GM21825 (cell line): ENCODE measurements around the gene PIM3.

ENCODE experiments used
- ATAC-seq: cut with Tn5 transposase; IDR thresholded peaks from one replicate; pipeline ENCODE4 v1.9.1; 2021; ENCODE audit warnings: mild to moderate bottlenecking, moderate library complexity; ENCODE audit not compliant: unreplicated experiment

The PIM3 gene

DNA sequence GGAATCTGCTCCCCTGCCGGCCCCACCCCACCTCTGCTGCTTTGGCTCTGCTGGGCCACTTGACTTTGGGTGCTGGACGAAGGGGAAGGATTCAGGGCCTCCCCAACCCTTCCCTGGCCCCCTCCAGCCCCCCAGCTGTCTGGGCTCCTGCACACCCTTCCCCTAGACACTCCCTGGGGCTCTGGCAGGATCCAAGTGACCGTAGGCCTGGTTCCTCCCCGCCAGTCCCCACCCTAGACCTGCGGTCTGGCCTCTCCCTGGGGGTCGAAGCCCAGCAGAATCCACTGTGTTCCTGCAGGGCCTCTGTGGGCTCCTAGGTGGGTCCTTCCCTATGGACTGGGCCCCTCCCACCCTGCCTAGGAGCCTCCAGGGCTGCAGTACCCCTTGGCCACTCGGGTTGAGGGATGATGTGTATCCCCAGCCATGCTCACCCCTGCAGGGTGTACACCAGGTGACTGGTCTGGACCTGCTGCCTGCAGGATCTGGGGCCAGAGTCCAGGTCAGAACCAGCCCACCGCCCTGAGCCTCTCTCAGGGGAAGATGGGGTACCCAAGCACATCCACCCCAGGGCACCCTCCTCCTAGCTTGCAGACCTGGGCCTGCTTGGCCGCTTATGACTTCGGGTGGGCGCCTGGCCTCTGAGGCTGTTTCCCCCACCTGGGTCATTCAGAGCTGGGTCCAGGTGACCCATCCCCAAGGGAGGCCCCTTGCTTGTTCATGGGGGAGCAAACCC, 5.6 kb downstream of the PIM3 start:
- no peak for ATAC-seq

DNA sequence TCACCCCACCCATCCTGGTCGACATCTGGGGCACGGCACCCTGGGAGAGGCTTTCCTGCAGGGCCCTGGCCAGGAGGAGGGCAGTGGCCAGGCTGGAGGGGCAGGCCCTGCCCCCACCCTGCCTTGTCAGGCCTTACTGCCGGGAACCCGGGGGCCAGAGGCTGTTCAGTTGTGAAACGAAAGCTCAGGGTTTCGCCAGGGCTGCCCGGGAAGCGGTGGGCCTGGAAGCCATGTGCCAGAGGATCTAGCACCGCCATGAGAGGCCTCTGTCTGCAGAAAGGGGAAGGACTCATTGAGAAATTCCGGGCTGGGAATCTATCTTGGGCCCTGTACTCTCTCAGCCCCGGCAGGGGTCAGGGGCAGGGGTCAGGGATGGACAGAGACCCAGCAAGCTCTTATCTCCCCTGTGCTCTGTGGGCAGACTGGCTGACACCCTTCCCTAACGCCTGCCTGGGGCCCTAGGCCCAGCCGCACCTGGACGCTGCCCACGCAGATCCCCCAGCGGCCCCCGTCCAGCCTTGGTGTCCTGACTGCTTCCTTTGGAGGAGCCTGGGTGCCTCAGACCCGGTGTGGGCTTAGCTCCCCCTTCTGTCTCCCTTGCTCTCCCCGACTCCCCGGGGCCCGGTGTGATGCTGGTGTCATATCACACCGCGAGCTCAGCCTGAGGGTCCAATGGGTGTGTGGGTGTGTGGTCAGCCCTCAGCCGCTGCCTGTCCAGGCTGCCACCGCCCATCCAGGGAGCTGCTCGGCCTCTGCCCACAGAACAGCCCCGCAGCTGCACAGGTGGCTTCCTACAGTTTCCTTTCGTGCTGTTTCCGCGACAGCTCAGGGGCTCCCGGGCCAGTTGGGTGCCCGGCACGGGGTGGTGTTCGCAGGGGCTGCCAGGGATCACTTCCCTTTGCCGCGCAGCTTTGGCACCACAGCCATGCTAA, 6.5 kb downstream of the PIM3 start:
- ATAC-seq: no peak

DNA sequence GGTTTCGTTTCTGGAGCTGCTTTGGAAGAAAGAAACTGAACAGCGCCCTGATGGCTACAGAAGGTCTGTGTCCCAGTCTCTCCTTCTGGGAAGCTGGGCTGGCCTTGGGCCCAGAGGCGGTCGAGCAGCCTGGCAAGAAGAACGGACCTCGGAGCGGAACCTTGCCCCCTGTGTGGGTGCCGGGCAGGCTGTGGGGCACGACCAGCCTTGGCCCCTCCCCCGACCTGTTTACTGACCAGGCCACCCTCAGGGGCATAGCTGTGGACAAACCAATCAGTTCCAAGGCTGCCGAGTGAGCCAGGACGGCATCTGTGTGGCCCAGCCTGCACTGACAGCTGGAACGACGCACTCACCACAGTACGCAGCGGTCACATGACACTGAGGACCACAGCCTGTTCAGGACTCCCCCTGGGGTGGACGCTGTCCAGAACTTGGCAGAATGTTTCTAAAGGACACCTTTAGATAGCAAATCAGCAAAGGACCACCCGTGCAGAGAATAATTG, 7.2 kb downstream of the PIM3 start:
- ATAC-seq: no peak

DNA sequence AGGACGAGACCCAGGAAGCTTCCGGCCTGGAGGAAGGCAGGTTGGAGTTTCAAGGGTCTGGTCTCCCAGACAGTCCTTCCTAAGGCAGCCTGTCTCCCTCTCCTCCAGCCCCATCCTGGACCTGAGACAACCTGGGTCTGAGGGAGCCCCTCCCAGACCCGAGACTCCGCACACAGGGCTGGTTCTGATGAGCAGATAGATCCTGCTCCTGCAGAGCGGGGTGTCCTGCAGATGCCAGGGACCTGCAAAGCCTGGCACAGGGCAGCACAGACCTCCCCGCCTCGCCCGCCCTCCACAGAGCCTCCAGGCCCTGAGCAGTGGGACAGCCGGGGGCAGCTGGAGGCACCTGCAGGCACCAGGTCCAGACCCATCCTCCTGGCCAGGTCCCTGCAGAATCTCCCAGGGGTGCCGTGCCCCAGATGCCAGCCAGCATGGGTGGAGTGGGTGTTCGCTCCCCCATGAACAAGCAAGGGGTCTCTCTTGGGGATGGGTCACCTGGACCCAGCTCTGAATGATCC, 7.8 kb downstream of the PIM3 start:
- ATAC-seq: no peak

DNA sequence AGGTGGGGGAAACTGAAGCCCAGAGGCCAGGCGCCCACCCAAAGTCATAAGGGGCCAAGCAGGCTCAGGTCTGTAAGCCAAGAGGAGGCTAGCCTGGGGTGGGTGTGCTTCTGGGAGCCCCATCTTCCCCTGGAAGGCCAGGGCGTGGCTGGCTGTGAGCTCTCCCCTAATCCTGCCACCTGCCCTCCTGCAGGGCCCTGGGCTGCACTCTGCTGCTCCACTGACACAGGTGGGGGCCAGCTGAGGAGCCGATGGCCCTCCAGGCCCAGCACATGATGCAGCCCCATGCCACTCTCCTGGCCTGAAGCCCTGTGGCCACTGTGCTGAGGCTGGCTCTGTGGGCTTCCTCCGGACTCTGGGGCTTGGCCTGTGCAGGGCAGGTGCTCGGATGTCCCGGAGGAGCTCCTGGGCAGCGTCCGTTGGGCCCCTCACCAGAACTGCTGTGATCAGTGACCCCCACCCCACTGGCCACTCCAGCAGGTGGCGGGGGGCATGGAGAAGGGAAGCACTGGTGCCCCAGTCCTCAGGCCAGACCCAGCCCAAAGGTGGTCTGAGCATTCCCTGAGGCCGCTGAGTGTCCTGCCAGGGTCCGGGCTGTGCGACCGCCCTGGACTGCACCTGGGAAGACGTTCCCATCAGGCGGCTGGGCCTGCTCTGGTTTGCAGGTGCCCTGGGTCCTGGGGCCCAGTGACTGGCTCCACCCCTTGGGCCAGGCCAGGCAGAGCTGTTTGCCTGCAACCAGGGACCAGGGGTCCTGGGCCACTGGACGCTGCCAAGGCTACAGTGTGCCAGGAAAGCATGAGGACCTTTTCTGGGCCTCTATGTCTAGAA, 8.5 kb downstream of the PIM3 start:
- no peak for ATAC-seq

DNA sequence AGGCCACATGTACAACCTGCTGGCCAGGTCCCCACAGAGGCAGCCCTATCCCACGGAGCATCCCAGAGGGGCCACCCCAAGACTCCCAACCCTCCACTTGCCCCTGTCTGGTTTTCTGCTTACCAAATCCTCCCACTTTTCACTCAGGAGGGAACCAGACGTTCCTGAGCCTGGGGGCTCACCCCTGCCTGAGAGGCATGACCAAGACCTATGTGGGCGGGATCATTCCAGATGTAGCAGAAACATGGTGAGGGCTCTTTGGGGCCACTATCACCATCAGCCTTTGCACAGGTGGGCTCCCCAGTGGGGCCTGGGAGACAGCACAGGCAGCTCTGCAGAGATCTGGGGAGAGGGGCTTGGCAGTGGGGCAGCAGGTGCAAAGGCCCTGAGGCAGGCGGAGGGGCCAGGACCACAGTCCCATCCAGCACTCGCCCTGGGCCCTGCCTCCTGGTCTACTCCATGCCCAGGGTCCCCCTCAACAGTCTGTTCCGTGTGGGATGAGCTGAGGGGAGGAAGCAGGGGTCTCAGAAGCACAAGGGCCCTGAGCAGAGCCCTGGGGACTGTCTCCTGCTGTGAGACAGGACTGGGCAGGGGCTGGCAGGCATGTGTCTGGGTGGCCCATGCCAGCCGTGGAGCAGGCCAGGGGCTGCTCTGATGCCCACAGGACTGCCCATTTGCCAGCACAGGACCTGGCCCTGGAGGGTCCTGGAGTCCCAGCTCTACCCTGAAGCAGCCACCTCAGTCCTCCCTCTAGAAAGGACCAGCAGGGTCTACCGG, 9.4 kb downstream of the PIM3 start:
- ATAC-seq: peak; percentile 4

DNA sequence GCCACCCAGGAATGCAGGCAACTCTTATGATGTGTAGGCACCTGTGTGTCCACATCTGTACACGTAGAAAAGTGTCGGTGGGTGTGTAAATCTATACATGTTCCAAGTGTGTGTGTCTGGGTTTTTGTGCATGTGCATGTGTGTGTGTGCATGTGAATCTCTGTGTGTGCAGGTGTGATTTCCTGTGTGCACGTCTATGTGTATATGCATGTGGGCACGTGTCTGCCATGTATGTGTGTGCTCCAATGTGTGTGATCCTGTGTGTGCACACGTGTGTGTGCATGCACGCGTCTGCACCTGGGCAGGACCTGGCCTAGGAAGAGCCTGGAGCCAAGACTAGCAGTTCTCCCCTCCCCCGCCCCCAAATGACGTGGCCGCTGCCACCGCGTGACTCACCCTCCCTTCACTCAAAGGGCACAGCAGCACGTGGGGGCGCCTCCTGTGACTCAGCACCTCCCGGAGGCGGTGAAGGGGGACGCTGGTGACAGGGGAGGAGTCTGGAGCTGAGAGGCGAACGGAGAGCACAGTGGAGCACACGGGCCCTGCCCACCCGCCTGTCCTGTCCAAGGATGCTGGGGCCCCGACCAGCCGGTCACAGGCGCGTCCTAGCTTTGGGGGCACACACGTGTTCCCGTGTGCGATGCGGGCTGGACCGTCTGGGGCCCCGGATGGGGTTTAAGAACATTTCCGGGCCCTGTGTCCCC, 10.1 kb downstream of the PIM3 start:
- ATAC-seq: peak; percentile 53

DNA sequence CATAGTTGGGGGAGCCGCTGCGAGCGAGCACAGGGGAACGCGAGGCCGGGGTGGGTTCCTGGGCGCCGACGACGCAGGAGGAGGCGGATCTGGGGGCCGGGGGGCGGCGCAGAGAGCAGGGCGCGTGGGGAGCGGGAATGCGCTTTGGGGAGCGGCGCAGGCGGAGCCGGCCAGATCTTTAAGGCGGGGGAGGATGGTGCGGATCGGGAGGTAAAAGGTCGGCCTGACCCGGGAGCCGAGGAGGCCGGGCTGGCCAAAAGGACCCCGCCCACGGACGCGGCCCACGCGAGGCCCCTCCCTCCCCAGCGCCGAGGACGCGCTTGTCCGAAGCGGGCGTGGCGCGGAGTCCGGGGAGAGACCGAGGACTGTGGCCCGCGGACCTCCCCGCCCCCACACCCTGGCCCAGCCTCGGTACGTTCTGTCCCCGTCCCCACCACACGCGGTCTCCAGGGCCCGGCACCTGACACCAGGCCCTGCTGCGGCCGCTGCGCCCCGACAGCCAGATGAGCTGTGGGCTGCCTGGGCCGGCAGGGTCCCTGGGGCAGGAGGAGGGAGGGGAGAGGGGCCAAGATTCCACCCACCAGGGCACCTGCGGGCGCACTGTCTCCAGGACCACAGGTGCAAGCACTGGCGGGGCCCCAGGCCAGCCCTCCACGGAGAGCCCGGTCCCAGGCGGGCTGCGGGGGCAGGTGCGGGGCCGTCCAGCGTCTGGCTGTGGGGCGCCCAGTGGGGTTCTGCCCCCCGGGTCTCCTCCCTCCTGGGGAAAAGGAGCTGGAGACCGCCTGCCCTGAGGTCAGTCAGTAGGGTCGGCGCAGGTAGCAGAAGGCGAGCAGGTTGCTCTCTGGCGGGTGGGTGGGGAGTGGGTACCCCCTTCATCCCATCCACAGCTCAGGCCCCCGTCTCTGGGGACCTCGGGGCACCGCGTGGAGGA, 10.9 kb downstream of the PIM3 start:
- ATAC-seq: peak; percentile 17

DNA sequence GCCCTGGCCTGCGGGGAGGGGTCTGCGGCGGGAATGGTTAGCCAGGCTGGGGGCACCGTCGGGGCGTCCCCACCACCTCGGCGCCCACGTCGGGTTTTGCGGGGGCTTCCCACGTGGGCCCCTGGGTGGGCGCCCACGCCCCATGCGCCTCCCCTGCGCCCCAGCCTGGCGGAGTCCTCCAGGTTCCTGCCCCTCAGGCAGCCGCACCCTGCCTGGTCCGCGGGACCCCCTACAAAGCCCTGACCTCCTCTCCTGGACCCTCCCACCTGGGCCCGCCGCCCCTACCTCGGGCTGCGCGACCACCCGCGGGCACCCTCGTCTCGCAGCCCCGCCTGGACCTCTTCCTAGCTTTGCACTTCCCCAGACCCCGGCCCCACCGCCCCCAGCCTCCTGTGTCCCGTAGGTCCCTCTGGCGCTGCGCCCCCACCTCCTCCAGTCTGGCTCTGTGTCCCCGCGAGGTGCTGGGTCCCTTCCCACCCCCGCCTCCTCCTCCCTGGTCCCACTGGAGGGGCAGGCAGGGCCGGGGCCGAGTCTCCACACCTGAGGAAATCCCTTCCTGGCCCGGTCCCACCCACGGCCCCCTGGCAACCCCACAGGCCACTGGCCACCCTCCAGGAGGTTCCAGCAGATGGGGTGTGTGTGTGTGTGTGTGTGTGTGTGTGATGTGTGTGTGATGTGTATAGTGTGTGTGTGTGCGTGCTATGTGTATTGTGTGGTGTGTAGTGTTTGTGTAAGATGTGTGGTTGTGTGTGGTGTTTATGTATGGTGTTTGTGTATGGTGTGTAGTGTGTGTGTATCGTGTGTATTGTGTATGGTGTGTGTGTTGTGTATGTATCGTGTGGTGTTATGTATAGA, 11.8 kb downstream of the PIM3 start:
- ATAC-seq: no peak

DNA sequence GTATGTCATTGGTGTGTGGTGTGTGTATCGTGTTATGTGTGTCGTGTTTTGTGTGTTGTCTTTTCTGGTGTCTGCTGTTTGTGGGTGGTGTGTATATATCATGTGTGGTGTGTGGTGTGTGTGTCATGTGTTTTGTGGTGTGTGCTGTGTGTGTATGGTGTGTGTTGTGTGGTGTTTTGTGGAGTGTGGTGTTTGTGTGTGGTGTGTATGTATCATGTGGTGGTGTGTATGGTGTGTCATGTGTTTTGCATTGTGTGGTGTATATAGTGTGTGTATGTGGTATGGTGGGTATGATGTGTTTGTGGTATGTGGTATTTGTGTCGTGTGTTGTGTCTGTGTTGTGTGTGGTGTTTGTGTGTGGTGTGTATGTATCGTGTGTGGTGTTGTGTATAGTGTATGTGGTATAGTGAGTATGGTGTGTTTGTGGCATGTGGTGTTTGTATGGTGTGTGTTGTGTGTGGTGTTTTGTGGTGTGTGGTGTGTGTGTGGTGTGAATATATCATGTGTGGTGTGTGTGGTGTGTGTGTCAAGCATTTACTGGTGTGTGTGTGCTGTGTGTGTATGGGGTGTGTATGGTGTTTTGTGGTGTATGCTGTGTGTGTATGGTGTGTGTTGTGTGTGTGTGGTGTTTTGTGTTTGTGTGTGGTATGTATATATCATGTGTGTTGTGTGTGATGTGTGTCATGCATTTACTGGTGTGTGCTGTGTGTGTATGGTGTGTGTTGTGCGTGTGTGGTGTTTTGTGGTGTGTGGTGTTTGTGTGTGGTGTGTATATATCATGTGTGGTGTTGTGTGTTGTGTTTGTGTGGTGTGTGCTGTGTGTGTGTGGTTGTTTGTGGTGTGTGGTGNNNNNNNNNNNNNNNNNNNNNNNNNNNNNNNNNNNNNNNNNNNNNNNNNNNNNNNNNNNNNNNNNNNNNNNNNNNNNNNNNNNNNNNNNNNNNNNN, 12.7 kb downstream of the PIM3 start:
- ATAC-seq: no peak

DNA sequence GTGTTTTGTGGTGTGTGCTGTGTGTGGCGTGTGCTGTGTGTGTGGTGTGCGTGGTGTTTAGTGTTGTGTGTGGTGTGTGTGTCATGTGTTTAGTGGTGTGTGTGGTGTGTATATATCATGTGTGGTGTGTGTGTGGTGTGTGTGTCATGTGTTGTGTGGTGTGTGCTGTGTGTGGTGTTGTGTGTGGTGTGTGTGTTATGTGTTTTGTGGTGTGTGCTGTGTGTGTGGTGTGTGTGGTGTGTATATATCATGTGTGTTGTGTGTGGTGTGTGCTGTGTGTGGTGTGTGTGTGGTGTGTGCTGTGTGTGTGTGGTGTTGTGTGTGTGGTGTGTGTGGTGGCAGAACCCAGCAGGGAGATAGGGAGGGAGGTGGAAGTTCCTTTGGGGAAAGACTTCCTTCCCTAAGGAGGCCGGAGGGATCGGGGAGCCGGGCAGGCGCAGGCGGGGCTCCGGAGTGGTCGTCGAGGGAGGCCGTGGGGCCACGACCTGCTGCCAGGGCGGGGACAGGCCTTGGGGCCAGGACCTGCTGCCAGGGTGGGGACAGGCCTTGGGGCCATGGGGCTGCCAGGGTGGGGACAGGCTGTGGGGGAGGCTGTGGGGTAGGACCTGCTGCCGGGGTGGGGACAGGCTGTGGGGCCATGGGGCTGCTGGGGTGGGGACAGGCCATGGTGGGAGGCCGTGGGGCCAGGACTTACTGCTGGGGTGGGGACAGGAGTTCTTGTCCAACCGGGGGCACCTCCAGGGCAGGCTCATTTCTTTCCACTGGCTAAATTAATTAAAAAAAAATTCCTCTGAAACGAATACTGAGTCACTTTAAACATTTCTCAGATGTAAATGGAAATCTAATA, 15.2 kb downstream of the PIM3 start:
- no peak for ATAC-seq

DNA sequence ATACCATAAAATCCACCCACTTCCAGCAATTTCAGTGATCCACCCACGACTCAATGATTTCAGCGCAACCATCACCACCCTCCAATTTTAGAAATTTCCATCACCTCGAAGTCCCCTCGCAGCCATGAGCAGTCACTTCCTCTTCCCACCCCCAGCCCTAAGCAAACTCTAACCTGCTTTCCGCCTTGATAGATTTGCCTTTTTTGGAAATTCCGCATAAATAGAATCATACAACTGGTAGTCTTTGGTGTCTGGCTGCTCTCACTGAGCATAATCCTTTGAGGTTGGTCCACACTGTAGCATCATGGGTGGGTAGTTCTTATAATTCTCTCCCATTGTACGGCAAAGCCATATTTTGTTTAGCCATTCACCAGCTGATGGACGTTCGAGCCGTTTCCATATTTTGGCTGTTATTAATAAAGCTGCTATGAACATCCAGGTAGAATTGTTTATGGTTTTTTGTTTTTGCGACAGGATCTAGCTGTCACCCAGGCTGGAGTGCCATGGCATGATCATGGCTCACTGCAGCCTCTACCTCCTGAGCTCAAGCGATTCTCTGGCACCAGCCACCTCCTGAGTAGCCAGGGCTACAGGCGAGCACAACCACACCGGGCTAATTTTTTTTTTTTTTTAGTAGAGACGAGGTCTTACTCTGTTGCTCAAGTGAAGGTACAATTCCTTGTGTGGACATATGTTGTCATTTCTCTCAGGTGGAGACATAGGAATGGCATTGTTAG, 16.0 kb downstream of the PIM3 start:
- peak; percentile 36 for ATAC-seq

DNA sequence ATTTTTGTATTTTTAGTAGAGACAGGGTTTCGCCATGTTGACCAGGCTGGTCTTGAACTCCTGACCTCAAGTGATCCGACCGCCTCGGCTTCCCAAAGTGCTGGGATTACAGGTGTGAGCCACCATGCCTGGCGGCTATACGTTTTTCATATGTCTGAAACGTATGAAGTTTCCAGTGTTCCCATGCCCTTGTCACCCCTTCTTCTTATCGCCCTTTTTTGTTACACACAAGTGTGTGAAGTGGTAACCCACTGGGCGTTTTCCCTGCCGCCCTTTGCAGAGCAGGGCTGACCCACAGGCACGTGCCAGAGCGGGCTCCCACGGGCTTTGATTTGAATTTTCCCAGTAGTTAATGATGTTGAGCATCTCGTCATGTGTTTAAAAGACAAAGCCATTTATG, 17.0 kb downstream of the PIM3 start:
- no peak for ATAC-seq

DNA sequence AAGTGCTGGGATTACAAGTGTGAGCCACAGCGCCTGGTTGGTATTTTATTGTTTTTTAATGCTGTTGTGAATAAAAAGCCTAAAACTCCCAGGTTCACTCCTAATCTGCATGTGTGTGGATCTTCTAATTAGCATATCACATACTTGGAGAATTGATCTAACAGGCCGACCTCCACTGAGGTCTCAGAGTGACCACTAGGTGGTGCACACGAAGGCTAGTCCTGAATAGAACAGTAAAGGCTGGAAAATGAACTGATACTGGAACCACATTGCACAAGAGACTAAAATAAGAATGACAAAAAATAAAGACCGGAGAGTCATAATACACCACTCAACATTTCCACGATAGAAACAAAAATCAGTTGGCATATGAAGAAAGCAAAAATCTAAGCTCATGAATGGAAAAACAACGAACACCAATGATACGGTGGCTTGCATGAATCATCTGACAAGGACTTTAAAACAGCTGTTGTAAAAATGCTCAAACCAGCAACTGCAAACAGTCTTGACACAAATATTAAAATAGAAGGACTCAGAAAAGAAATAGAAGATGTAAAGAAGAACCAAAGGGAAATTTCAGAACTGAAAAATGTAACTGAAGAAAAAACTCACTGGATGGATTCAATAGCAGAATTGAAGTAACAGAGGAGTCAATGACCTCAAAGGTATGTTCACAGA, 19.2 kb downstream of the PIM3 start:
- no peak for ATAC-seq
